ENCODE results near the gene MBOAT1. TPM values are rescaled to one million over a fixed set of nuclear protein-coding genes. Genes with fewer than 3 reads are reported as not detected.

The MBOAT1 gene
- polyA plus RNA-seq, 2 of the 4 experiments (the other 2 are of a cell fraction) = 1.9 to 5.5 TPM

DNA sequence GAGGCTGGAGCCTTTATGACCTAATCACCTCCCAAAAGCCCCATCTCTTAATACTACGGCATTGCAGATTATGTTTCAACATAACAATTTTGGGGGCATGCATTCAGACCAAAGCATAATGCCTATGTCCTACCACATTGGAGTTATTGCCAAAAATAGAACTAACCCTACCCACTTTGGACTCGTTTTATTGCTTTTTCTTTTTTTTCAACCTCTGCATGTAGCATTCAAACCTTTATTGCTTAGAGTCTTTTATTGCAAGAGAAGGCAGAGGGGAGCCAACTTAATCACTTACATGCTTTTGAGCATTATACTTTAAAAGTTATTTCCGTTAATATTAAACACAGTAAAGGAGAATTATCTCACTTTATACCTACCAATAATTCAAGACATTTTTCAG is 8.1 kb upstream of the MBOAT1 start:
- Histone ChIP-seq H3K4me1 (no peaks in the 10 kb centered on the region), H3K9me3 (no peaks in the 10 kb centered on the region), H3K4me3 (no peak overlapping the region), H3K4me2 (no peak overlapping the region), H3K27ac (no peak overlapping the region)
- POLR2A ChIA-PET = interaction anchor here (0.6 kb wide), 1 partner anchor 1373 kb away, joined by 3 read pairs; the partner anchor contains the start of gene SOX4
- CTCF ChIA-PET = no interaction called here
- TF ChIP-seq KDM5A (IDR thresholded peaks at IDR 0.05) (no peak), ZC3H11A (IDR thresholded peaks at IDR 0.05) (no peak), JUN (IDR thresholded peaks at IDR 0.05) (no peak), HOXB13 (CRISPR knock-in tag; IDR thresholded peaks at IDR 0.05; ENCODE audit: low read depth) (no peak), CHD2 (IDR thresholded peaks at IDR 0.05; ENCODE audit: low read length, partially characterized antibody) (no peak), NR3C1 (IDR thresholded peaks at IDR 0.05) (no peak), ZSCAN20 (CRISPR knock-in tag; IDR thresholded peaks at IDR 0.05) (no peak), MYC (IDR thresholded peaks at IDR 0.05; ENCODE audit: borderline replicate concordance, low read length) (no peak), CBX8 (IDR thresholded peaks at IDR 0.05) (no peak), MAFK (IDR thresholded peaks at IDR 0.05; ENCODE audit: partially characterized antibody) (no peak), TP53 (CRISPR knock-in tag; IDR thresholded peaks at IDR 0.05) (no peak), HEYL (CRISPR knock-in tag; IDR thresholded peaks at IDR 0.05) (no peak), ZFP36 (IDR thresholded peaks at IDR 0.05; ENCODE audit: borderline replicate concordance, partially characterized antibody) (no peak)
- TF ChIP-seq, protein P1, sequence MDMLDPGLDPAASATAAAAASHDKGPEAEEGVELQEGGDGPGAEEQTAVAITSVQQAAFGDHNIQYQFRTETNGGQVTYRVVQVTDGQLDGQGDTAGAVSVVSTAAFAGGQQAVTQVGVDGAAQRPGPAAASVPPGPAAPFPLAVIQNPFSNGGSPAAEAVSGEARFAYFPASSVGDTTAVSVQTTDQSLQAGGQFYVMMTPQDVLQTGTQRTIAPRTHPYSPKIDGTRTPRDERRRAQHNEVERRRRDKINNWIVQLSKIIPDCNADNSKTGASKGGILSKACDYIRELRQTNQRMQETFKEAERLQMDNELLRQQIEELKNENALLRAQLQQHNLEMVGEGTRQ (IDR thresholded peaks at IDR 0.05) = no peak
- TF ChIP-seq, protein P2, sequence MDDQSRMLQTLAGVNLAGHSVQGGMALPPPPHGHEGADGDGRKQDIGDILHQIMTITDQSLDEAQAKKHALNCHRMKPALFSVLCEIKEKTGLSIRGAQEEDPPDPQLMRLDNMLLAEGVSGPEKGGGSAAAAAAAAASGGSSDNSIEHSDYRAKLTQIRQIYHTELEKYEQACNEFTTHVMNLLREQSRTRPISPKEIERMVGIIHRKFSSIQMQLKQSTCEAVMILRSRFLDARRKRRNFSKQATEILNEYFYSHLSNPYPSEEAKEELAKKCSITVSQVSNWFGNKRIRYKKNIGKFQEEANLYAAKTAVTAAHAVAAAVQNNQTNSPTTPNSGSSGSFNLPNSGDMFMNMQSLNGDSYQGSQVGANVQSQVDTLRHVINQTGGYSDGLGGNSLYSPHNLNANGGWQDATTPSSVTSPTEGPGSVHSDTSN (IDR thresholded peaks at IDR 0.05) = no peak
- TF ChIP-seq, protein P3, sequence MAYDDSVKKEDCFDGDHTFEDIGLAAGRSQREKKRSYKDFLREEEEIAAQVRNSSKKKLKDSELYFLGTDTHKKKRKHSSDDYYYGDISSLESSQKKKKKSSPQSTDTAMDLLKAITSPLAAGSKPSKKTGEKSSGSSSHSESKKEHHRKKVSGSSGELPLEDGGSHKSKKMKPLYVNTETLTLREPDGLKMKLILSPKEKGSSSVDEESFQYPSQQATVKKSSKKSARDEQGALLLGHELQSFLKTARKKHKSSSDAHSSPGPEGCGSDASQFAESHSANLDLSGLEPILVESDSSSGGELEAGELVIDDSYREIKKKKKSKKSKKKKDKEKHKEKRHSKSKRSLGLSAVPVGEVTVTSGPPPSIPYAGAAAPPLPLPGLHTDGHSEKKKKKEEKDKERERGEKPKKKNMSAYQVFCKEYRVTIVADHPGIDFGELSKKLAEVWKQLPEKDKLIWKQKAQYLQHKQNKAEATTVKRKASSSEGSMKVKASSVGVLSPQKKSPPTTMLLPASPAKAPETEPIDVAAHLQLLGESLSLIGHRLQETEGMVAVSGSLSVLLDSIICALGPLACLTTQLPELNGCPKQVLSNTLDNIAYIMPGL (CRISPR knock-in tag; IDR thresholded peaks at IDR 0.05; ENCODE audit: borderline replicate concordance) = no peak
- no peak for FAIRE-seq
- WGBS (ENCODE audit: missing lambda C conversion rate) = 73% methylated on average over 3 of the region's 3 CpGs
- no peak for ATAC-seq
- DNase-seq (ENCODE audit: low read depth in 1 of 2, low spot score in 1 of 2) = no peak

GRCh38 chr6:20217891-20218290 is 5.6 kb upstream of the MBOAT1 start:
- FAIRE-seq (no peak), ATAC-seq (no peak), DNase-seq (ENCODE audit: low read depth in 1 of 2, low spot score in 1 of 2) (no peak)
- Histone ChIP-seq H3K4me2 (no peak overlapping the region), H3K27ac (no peak overlapping the region), H3K9me3 (no peaks in the 10 kb centered on the region), H3K4me1 (peaks cover 7% of the 10 kb centered on the region), H3K4me3 (no peak overlapping the region)
- ChIA-PET CTCF (no interaction called here), POLR2A (no interaction called here)
- TF ChIP-seq ZFP36 (IDR thresholded peaks at IDR 0.05; ENCODE audit: borderline replicate concordance, partially characterized antibody) = no peak
- no peak for TF ChIP-seq BHLHE40 (IDR thresholded peaks at IDR 0.05; ENCODE audit: low read depth, low read length)
- TF ChIP-seq, protein P4, sequence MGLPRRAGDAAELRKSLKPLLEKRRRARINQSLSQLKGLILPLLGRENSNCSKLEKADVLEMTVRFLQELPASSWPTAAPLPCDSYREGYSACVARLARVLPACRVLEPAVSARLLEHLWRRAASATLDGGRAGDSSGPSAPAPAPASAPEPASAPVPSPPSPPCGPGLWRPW (IDR thresholded peaks at IDR 0.05) = no peak
- no peak for TF ChIP-seq EHMT2 (IDR thresholded peaks at IDR 0.05; ENCODE audit: low read depth)
- TF ChIP-seq, protein P1 (IDR thresholded peaks at IDR 0.05) = no peak
- TF ChIP-seq ZNF302 (CRISPR knock-in tag; IDR thresholded peaks at IDR 0.05) = no peak
- WGBS (ENCODE audit: missing lambda C conversion rate) = 86% methylated on average over 2 of the region's 2 CpGs

All from A549 (cell line).